ENCODE data around the gene LRRC15.

DNA sequence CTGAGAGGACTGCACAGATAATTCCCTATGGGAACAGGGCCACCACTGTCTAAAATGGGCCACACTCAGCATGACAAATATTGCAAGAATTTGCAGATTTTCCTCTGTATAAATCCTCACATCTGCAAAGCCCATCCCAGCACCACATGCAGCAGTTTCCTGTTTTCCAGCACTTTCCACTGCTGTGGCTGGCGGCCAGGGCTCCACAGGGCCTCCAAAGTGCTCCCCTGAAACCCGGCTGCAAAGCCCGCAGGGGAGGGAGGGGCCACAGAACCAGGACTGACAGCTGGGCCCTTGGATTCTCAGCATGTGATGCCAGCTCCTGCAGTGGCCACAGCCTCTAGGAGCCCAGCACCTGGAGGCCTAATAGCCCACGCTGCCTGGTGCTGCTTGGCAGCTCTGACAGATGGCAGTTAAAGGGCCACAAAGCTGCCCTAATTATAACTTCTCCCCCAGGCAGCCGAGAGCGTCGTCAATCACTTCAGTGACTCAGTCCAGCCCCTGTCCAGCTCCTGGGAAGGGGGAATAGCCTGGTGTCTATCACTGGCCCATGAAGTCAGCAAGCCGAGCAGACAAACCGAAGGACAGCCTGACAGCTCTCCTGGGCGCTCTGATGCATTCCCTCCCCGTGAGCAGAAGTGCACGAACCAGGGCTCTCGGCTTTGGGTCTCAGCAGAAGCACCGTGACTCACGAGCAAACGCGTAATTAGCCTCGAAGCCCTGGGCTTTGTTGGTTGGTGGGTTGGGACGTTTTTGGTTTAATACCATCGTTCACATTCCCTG lies 4.7 kb downstream of the LRRC15 start:
- TF ChIP-seq, protein P1, sequence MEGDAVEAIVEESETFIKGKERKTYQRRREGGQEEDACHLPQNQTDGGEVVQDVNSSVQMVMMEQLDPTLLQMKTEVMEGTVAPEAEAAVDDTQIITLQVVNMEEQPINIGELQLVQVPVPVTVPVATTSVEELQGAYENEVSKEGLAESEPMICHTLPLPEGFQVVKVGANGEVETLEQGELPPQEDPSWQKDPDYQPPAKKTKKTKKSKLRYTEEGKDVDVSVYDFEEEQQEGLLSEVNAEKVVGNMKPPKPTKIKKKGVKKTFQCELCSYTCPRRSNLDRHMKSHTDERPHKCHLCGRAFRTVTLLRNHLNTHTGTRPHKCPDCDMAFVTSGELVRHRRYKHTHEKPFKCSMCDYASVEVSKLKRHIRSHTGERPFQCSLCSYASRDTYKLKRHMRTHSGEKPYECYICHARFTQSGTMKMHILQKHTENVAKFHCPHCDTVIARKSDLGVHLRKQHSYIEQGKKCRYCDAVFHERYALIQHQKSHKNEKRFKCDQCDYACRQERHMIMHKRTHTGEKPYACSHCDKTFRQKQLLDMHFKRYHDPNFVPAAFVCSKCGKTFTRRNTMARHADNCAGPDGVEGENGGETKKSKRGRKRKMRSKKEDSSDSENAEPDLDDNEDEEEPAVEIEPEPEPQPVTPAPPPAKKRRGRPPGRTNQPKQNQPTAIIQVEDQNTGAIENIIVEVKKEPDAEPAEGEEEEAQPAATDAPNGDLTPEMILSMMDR (IDR thresholded peaks at IDR 0.05): no peak
- TF ChIP-seq POLR2AphosphoS5 (IDR thresholded peaks at IDR 0.05; ENCODE audit: low read depth, low read length) (no peak), SIN3A (IDR thresholded peaks at IDR 0.05; ENCODE audit: borderline replicate concordance, insufficient read depth, low read depth, low read length) (no peak)
